Cerebellar cortex (tissue), 1 donor: Measurements from ENCODE around the gene TRDN.
"Not testable (repeated sequence)": the region's sequence is repeated elsewhere in the genome, so short reads cannot be mapped to it uniquely, and the experiment has no call there.

ENCODE experiments used
- DNase-seq: peaks from one replicate; pipeline ENCODE4 v3.0.0-alpha.2; 2015; ENCODE audit warnings: low spot score

Gene TRDN

DNA sequence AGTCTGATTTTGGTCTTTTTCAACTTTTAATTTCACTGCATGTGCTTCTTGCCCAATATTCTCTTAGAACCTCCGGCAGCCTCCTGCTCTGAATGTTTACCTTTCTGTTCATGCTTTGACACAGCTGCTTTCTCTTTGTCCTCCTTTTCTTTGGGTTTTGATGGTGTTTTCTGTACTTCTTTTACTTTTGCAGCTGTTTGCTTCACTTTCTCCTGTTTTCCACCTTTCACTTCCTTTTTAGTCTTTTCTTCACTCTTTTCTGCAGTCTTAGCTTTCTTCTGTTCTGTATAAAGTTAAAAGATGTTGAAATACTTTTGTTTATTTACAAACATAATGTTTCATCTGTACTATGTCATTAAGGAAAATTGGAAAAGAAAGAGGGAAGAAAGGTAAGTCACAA is 133.1 kb downstream of the TRDN start:
- DNase-seq = no peak

GRCh38 chr6:123497025-123497424 is 139.7 kb downstream of the TRDN start:
- no peak for DNase-seq

- no peak for DNase-seq
Observed at GRCh38 chr6:123489589-123489988, 147.2 kb downstream of the TRDN start.

GRCh38 chr6:123480986-123481385 is 155.8 kb downstream of the TRDN start:
- DNase-seq = no peak

- not testable (repeated sequence) for DNase-seq
Observed at GRCh38 chr6:123472025-123472702, 164.6 kb downstream of the TRDN start.

DNA sequence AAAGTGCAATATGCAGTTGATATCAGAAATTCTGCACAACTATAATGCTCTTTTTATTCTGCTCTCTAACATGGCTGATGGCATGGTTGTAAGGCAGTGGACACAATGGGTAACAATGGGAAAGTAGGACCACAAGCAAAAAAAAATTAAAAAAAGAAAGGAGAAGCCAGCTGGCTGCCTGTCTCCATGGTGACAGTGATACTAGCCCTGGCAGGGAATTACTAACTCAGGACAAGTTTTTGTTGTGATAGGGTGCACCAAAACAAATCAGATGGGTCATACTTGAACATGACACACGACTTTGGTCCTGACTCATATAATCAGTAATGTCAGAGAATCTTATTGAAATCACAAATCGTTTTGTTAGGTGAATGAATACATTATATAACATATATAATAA is 169.4 kb downstream of the TRDN start:
- no peak for DNase-seq

GRCh38 chr6:123462152-123462551 is 174.6 kb downstream of the TRDN start:
- DNase-seq = no peak

DNA sequence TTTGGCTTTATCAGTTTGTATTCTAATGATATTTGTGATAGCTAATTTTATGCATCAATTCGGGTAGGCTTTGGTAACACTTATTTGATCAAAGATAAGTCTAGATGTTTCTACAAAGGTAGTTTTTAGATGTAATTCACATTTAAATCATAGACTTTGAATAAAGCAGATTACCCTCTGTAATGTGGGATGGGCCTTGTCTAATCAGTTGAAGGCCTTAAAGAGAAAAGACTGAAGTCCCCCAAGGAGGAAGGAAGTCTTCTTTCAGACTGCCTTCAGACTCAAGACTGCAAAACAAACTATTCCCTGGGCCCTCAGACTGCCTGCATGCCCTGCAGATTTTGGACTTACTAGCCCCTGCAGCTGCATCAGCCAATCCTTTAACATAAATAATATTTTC is 178.5 kb downstream of the TRDN start:
- no peak for DNase-seq

DNA sequence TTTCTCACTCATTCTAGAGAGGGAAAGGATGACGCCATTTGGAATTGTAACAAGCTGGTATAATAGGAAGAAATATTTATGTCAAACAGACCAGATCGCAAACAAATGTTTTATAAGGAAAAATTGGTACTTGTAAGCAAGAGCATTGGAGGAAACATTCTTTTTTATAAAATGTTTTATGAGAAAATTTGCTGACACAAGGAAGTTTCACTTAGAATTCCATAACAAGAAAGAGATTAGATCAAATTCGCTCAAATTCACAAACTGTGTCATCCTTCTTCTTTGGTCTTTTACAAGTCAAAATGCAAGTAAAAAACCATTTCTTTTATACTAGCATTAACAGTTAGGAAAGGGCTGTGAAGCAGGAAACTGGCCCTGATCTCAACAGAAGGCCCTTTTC is 179.9 kb downstream of the TRDN start:
- DNase-seq = no peak

DNA sequence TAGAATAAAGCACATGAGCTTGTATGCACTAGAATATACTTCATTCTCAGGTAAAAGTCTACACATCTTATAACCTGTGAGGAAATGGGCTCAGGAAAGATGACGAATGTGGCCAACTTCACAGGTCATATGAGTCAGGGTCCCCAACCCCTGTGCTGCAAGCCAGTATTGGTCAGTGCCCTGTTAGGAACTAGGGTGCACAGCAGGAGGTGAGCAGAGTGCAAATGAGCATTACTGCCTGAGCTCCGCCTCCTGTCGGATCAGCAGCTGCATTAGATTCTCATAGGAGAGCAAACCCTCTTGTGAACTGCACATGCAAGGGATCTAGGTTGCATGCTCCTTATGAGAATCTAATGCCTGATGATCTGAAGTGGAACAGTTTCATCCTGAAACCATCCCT is 182.3 kb downstream of the TRDN start:
- DNase-seq = no peak

GRCh38 chr6:123453071-123453470 is 183.7 kb downstream of the TRDN start:
- not testable (repeated sequence) for DNase-seq

GRCh38 chr6:123448306-123448884 is 188.4 kb downstream of the TRDN start:
- no peak for DNase-seq

DNA sequence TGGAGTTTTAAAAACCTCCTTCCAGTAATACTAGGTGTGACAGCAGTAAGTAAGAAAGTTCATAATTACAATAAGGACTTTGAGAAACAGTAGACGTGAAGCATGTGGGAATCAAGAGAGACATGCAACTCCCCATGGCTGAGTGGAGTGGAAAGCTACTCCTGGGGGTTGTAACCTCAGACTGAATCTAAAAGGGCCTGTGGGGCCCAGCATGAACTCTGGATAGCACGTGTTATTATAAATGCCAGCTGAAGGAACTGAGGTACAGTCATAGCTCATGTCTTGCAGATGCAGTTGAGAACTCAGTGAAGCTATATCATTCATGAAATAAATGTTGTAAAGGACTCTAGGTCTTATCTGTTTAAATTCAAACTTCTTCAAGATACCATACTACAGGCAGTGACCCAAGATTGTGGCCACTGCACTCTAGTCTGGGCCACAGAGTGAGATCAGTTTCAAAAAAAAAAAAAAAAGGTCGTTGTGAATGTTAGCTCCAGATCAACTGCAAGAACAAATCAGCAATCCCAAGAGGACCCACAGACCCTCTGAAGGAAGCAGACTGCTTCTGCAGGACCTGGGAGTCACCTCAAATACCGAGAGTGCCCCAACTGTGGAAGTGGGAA is 189.3 kb downstream of the TRDN start:
- no peak for DNase-seq

DNA sequence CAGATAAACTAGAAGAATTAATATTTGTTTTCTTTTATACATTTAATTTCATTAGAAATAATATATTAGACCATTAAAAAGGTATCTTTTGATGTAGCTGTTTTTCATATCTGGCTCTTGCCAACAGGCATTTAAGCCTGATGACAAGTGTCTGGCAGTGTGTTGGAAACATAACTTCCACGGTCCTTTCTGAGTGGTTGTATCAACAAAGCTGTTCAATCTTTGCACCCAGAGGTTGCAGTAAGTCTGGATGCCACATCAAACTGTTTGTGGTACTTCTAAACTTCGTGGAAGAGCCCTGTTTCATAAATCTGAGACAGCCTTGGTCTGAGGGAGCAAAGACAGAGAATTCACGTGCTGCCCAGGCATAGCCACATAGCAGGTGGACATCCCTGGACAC is 197.4 kb downstream of the TRDN start:
- no peak for DNase-seq

DNA sequence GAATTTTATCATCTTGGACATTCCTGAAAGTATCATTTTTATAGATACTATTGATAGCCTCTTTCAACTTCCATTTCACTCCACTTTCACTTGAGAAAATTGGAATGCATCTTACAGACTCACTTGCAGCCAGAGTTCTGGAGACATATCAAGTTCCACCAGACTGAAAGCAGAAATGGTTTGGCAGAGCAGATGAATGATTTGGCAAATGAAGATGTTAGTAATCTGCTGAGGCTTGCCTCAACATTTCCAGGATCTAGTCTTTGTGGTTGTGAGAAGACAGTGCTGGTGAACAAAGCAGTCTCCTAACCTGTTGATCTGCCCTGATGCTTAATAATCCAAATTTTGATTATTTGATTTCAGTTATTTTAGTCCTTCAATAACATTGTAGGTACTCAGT is 202.6 kb downstream of the TRDN start:
- no peak for DNase-seq

DNA sequence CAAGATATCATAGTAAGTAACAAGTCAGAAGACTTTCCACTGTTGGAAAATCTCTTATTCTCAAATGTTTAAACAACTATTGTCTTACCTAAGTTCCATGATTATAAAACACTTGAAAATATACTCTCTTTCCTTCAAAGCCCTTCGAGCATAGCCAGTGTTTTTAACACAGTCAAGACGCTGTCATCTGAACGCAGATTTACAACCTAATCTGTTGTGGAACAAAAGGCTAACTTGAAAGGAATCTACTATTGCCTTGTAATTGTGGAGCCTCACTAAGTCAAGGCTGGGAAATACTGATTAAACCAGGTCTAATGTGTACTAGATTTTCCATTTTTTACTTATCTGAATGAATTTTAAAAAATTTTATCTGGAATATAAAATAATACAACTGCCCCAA is 205.8 kb downstream of the TRDN start:
- no peak for DNase-seq

DNA sequence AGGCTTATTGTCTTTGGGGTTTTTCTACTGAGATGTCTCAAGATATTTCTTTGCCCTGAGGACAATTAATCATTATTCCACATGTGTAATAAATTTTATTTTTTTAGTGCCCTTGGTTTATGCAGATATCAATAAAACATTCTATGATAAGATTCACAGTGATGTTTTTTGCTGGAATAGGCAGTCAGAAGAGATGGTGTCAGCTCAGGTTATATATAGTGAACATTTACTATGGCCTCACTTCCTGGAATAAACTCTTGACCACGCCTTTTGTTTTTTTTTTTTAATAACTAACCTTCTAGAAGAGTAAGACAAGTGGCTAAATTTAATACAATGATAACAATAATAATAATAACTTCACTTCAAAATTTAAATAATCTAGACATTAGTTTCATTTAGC is 209.7 kb downstream of the TRDN start:
- DNase-seq = no peak

DNA sequence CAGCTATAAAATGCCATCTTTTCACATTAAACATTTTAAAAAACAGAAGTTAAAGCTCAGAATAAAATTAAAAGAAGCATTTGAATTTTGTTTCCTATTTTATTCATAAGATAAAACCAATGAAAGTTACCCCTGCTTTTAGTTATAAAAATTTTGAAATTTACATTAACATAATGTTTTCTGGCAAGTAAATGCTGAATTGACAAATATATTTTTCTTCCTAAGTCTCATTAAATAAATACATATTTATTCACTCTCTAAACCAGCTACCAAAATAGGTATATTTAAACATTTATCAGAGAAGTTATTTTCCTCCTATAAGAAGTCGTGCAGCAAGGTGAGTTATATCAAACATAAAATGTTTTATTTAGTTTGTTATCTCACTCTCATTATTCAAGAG is 213.6 kb downstream of the TRDN start:
- DNase-seq = no peak

- DNase-seq = no peak
Observed at GRCh38 chr6:123420512-123420911, 216.2 kb downstream of the TRDN start.

DNA sequence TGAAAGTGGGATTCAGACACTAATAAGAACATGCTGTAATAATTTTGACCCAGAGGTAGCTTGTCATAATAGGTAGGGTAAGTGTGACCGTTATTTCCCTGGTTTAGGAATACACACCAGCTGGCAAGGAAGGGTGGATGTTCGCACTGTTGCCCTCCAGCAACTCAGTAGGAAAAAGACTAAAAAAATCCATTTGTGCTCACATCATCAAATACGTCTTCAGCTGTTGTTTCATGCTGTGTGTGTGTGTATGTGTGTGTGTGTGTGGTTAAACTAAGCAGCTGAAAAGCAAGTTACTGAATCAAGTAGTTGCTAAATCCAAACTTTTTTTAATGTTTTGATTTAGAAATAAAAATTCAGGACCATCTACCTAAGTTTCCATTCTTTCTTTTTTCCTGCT is 218.7 kb downstream of the TRDN start:
- no peak for DNase-seq

DNA sequence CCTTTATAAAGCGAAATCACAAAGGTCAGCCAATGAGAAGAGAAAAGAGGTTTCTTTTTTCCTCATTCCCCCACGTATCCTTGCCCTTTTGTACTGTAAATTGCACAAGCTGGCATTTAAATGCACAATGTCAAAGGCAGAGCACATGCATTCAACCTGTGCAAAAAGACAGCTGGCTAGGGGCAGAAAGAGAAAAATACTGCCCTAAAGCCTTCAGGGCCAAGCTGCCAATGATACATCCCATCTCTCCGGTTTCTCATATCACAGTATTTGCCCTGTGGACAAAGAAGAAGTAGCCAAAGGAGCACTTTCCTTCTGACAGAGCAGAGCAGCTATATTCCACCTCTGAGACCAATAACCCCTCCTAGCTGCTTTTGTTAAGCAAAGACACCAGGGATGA is 219.2 kb downstream of the TRDN start:
- DNase-seq = no peak

- peak; percentile 71 for DNase-seq
Observed at GRCh38 chr6:123415844-123416468, 220.8 kb downstream of the TRDN start.

DNA sequence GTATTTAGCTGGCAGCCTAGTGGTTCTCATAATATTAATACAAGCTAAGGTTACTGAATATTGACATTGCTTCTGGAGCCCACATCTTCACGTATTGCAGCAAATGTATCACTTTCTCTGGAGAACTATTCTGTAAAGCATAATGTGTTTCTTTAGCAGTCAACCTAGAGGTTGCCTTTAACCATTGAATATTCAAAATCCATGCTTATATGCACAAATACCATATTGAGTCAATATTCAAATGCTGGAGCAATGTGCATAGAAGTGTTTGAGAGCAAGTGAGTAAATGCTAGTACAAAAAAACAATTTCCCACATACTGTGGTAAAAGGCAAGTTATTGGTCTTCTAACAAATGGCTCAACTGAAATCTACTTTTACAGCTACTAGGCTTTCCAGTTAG is 231.8 kb downstream of the TRDN start:
- no peak for DNase-seq
